AG04449 (cell line): ENCODE results near the gene STXBP1.

Source experiments
- CTCF ChIA-PET: fragments of 350-600 bp; formaldehyde crosslinking; extraction: SDS; loops from one replicate; lab custom pipeline; 2021; ENCODE audit warnings: antibody characterized with exemption; lab: Yijun Ruan, JAX
- POLR2A ChIA-PET: fragments of 400-600, 350-600 bp; formaldehyde crosslinking; extraction: SDS; loops from one replicate; lab custom pipeline; 2020; ENCODE audit warnings: antibody characterized with exemption, inconsistent platforms; lab: Yijun Ruan, JAX
- DNase-seq: peaks from one replicate; pipeline ENCODE4 v3.0.0-alpha.2; 2010; ENCODE audit warnings: low read depth, low spot score
- H3K4me3 ChIP-seq: 2 replicates; pipeline ENCODE4 v1.5.1; 2011; ENCODE audit warnings: low read depth, mild to moderate bottlenecking, control low read depth, low read length
- TF ChIP-seq, protein P1 (sequence below): IDR thresholded peaks from one replicate; pipeline ENCODE4 v1.5.1; 2011; ENCODE audit warnings: mild to moderate bottlenecking, moderate library complexity, low read length, control low read depth, inconsistent platforms; ENCODE audit not compliant: insufficient read depth; ENCODE audit errors: missing control alignments

STXBP1 gene

DNA sequence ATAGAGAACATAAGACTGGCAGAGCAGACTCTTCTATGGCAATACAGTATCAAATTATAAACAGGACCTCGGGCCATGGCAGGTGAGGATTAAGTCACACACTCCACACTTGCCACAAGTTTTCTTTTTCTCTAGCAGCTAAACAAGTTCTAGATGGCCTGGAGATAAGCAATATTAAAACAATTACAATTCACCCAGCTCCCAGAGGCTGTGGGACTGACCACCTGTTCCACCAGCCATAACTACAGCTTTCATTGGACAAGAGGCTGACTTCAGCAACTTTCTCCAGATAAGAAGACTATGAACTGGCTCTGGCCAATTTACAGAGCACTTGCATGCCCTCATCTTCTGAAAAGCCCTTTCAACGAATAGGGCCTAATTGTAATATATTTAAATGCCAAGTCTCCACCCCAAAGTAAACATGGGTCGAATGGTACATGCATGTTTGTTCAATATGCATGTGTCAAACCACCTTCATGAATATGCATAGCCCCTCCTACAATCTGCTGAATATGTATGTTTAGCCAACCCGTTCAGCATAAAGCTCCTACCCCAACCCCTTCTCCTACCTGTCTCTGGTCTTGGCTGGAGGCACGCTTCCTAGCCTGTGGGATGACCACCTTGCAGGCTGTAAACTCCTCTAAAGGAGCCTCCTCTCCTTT is 88.6 kb downstream of the STXBP1 start:
- TF ChIP-seq, protein P1, sequence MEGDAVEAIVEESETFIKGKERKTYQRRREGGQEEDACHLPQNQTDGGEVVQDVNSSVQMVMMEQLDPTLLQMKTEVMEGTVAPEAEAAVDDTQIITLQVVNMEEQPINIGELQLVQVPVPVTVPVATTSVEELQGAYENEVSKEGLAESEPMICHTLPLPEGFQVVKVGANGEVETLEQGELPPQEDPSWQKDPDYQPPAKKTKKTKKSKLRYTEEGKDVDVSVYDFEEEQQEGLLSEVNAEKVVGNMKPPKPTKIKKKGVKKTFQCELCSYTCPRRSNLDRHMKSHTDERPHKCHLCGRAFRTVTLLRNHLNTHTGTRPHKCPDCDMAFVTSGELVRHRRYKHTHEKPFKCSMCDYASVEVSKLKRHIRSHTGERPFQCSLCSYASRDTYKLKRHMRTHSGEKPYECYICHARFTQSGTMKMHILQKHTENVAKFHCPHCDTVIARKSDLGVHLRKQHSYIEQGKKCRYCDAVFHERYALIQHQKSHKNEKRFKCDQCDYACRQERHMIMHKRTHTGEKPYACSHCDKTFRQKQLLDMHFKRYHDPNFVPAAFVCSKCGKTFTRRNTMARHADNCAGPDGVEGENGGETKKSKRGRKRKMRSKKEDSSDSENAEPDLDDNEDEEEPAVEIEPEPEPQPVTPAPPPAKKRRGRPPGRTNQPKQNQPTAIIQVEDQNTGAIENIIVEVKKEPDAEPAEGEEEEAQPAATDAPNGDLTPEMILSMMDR, result no peak
- DNase-seq, result no peak
- CTCF ChIA-PET, result interaction anchor here (1.4 to 1.5 kb wide), 2 partner anchors 15 to 35 kb away, joined by 3 to 6 read pairs; partner anchors contain the start of genes PTRH1, TOR2A and TTC16
- no peak overlapping the region for H3K4me3 ChIP-seq
- POLR2A ChIA-PET, result no interaction called here

- TF ChIP-seq, protein P1, result no peak
- no peak overlapping the region for H3K4me3 ChIP-seq
- CTCF ChIA-PET, result interaction anchor here (0.6 to 1.5 kb wide), 2 partner anchors 31 to 207 kb away, joined by 3 to 9 read pairs; partner anchors contain the start of gene TOR2A
- no peak for DNase-seq
- POLR2A ChIA-PET, result no interaction called here
Measured at GRCh38 chr9:127703289-127703946, 91.3 kb downstream of the STXBP1 start.

DNA sequence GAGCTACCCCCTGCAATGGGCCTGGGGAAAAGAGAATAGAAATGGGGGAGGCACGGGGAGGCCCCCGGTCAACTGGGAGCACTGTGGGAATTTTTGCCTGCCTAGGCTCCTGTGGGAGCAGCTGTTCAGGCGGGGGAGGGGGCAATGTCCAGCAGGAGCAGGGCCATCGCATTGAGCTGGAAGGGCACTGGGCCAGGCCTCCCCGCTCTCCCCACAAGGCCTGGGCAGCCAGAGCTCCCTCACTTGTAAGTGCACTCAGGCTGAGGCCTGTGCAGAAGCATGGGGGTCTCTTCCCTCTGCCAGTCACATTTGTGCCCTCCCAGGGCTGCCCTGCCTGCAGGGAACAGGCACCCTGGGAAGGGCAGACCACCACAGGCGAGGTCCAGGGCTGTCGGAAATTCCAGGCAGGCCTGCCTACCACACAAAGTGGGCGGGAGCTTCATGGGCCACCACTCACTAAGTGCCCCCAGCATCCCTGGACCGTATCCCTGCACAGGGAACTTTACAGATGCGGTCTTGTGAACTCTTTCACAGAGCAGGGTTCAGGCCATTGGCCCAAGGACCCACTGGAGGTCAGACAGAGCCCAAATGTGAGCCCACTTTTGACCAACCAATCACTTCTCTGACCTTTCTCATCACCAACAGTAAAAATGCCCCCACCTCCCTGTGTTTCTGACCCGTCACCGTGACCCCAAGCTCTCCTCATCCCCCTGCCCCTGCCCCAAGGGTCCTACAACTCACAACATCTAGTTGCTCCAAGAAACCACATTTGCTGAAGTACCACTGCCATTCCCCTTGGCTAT is 93.7 kb downstream of the STXBP1 start:
- CTCF ChIA-PET, result interaction anchor here (0.8 to 1.0 kb wide), 2 partner anchors 29 to 115 kb away, joined by 3 to 5 read pairs; partner anchors contain the start of gene TOR2A
- POLR2A ChIA-PET, result no interaction called here
- no peak overlapping the region for H3K4me3 ChIP-seq
- no peak for DNase-seq
- TF ChIP-seq, protein P1, result no peak

GRCh38 chr9:127706836-127707241 is 94.8 kb downstream of the STXBP1 start, which contains the start of gene CFAP157:
Gene CFAP157, plus strand, starts transcription at chr9:127706988. Its CDS starts 44 bp downstream, at chr9:127707032.
- CTCF ChIA-PET, result interaction anchor here (1.5 kb wide), 1 partner anchor 28 kb away, joined by 5 read pairs; the partner anchor contains the start of gene TOR2A
- H3K4me3 ChIP-seq, result no peak within 1 kb of the TSS
- no peak for DNase-seq
- TF ChIP-seq, protein P1, result no peak
- POLR2A ChIA-PET, result interaction anchor here (1.1 kb wide), 1 partner anchor 94 kb away, joined by 3 read pairs; the partner anchor contains the start of gene STXBP1

GRCh38 chr9:127707766-127708165 is 95.7 kb downstream of the STXBP1 start:
- no peak overlapping the region for H3K4me3 ChIP-seq
- DNase-seq, result no peak
- ChIA-PET CTCF (interaction anchor here (1.5 kb wide), 1 partner anchor 27 kb away, joined by 5 read pairs; the partner anchor contains the start of gene TOR2A), POLR2A (interaction anchor here (1.1 kb wide), 1 partner anchor 95 kb away, joined by 3 read pairs; the partner anchor contains the start of gene STXBP1)
- TF ChIP-seq, protein P1, result no peak
